GM19099 (cell line): ENCODE data around the gene THAP5.
A peak's percentile ranks its signal among the peaks of the same experiment; 100 is the strongest.

ENCODE experiments used
- POLR2A ChIP-seq: IDR thresholded peaks from 3 replicates; pipeline ENCODE4 v1.6.1; 2011; ENCODE audit warnings: low read depth; ENCODE audit not compliant: insufficient read length; ENCODE audit errors: extremely low read depth

The THAP5 gene

GRCh38 chr7:108569381-108570145 is at the start of gene THAP5, which contains the start of gene DNAJB9:
Gene THAP5 (minus strand): TSS chr7:108569706. CDS start chr7:108569569, 137 bp downstream.
Gene DNAJB9 (plus strand): TSS chr7:108569874. CDS start chr7:108571727, 1,853 bp downstream.
- peak; percentile 88 for TF ChIP-seq POLR2A

GRCh38 chr7:108618056-108618455 is 48.5 kb upstream of the THAP5 start:
- TF ChIP-seq POLR2A = no peak

DNA sequence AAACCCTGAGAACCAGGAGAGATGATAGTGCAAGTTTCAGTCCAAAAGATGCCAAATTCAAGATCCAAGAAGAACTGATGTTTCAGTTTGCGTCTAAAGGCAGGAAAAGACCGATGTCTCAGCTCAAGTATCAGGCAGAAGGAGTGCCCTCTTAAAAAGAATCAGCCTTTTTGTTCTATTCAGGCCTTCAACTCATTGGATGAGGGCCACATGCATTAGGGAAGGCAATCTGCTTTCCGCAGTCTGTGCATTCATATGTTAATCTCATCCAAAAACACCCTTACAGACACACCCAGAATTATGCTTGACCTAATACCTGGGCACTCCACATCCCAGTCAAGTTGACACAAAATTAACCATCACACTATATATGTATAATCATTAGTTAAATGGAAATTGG is 45.4 kb upstream of the THAP5 start:
- no peak for TF ChIP-seq POLR2A

DNA sequence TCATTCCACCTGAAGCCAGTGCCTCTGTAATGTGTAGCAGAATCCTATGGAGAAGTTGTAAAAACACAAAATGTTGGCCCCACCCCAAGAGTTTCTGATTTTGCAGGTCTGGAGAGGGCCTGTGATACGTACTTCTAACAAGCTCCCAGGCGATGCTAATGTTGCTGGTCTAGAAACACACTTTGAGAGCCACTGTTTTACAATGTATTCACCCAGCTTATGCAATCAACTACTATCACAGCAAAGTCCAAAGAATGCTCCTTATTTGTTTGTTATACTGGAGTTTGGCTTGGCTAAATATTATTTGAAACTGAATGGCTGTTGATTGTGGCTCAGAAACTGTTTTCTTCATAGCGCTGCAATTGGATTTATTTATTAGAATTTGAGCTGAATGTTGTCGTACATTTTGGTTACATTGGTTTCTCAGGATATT is 44.5 kb upstream of the THAP5 start:
- TF ChIP-seq POLR2A = no peak

DNA sequence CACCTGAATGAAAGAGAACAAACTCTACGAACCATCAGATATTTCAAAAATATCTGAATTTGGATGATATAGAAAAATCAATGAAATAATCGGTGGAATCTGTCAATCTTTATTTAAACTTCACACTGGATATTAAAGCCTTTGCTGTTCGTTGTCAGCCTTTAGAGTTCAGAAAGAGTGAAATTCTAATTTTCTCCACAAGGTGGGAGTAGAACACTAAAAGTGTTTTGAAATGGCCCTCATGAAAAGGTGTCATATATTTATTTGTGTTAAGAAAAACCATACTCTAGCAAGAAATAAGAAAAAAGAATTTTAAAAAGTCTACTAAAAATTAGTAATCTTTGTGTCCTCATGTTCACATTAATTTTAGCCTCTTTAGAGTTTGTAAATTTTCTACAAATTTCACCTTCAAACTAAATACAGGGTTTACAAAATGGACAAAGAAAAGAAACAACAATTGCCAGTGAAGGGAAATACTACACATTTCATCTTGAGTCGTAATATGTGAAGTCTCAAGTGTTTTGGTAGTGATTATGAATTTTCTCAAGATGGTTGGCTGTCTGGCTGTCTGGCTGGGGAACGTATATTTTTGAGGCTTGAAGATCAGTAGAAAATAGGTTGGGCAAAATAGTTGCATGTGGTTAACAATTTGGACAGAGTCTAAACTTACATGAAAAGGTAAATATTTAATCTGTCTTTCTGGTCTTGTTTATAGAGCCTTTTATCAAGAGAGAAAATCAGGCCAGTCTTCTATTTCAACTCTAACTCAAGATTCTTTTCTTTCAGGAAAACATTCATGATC is 43.8 kb upstream of the THAP5 start:
- no peak for TF ChIP-seq POLR2A

DNA sequence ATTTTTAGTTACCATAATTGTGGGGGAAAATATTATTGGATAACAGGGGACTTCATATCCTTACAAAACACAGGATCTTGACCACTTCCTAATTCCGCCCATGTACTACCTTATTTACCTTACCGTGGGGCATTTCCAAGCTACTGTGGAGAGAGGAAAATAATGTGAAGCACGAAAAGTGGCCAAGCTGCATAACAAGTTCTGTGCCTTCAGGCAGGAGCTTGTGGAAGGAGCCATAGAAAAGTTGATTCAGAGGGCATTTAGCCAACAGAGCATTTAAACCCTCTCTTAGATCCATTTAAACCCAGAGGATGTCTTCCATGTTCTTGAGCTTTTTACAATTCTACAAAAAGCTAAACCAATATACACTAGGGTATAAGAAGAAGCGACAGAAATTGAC is 41.8 kb upstream of the THAP5 start:
- no peak for TF ChIP-seq POLR2A

DNA sequence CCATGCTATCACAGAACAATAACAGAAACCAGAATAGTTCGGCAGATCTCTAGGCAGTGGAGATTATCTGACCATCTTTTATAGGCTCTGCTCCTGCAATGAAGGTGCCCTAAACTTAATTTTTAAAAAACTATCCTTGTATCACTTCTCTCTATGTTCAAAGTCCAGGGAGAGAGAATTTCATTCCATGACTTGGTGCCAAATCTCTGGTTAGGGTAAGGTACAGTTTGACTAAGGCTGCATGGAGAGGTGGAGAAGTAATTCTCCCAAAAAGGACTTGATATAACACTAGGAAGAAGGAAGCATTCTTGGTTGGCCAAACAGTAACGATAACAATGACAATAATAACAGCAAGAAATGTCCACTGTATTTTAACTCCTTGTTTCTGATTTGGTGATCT is 40.1 kb upstream of the THAP5 start:
- no peak for TF ChIP-seq POLR2A

DNA sequence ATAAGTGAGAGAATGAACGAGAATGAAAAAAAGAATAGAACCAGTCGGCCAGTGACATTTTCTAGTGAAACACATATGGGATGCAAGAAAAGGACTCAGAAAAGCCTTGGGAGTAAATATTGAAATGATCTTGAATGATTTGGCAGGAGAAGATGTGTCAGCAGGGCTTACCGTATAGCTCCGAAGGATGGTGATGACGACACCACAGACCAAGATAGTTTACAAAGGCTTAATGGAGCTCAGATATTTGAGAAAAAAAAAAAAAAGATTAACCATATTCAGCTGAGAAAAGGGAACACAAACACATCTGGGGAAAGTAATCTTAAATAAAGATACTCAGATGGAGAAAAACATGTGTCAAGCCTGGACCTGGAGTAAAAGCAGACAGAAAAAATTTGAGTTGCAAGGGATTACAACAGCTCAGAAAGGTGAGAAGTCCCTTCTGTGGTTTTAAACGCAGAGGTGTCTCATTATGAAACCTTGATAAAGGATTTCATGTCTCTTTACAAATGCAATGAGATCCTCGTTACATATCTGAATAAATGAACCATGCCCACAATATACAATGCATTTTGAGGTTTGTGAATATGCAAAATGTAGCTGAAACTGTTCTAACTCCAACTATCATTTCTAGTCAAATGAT is 36.2 kb upstream of the THAP5 start:
- no peak for TF ChIP-seq POLR2A

DNA sequence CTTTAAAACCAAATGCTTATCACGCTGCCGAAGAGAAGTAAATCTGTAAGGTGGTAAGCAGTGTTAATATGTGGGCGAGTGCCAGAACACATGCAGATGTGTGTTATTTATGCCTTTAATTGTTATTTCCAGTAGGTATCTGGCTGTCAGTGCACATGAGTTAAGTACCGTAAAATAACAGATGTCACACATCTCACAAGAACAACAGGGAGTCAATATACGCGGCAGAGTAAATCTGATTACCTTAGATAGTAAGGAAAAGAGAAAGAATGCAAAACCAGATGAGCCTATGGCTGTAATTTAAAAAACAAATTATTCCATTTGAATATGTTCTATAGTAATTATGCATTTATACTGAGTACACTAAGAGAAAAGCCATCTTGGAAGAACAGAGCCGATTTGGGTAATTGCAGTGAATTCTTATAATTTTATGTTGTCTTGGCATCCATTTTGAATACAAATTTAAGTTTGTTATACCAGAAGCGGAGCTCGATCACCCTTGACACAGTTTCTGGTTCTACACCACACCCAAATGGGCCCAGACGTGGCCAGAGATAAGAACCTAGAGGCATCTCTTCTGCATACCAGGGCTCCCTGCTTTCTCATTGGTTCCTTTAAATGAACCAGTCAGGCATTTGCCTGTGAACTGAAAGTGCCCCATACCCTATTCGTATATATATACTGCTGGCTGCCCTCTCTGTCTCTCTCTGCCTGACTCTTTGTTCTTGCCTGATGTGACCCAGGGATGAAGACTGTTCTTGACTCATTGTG is 35.0 kb upstream of the THAP5 start:
- no peak for TF ChIP-seq POLR2A

DNA sequence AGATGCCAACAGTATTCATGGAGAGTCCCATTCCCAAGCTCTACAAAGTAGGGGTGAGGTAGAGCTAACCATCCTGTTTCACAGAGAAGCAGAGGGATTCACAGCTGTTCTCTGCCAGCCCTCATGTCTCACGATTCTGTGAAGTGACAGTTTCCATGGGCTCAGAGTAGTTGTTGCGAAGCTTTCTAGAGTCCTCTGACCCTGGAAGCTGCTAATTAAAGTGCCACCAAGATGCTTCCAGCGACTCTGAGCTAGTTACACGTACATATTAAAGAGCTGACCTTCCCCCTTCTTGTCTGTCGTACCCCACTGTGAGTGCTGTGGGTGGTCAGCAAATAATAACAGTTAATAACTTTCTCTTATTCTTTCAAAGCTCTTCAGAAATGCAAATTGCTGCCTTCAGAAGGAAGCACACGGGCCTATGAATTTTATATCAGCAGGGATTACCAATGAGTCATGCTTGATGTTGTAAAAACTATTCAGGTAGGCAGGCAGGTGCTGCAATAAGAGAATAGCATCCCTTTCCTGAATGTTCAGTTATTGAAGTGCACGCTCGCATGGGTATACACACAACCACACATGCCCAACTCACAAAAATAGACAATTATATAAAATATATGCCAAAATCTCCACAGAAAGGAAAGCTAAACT is 34.3 kb upstream of the THAP5 start:
- no peak for TF ChIP-seq POLR2A

DNA sequence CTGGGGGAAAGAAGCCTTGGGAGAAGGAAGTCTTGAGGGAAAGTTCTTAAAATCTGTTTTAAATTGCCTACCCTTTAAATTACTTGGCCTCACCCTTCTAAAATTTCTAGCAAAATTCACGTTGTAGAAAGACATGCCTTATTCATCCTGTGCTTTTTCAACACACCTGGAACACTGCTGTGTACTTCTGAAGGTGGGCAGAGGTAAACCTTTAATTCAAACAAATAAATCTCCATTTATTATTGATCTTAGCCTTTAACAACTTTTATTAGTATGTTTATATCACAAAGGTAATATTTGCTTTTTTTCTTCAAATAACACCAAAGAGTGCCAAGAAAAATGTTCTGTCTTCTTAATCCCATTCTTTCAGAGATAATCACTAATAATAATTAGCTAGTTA is 30.9 kb upstream of the THAP5 start:
- TF ChIP-seq POLR2A = no peak

DNA sequence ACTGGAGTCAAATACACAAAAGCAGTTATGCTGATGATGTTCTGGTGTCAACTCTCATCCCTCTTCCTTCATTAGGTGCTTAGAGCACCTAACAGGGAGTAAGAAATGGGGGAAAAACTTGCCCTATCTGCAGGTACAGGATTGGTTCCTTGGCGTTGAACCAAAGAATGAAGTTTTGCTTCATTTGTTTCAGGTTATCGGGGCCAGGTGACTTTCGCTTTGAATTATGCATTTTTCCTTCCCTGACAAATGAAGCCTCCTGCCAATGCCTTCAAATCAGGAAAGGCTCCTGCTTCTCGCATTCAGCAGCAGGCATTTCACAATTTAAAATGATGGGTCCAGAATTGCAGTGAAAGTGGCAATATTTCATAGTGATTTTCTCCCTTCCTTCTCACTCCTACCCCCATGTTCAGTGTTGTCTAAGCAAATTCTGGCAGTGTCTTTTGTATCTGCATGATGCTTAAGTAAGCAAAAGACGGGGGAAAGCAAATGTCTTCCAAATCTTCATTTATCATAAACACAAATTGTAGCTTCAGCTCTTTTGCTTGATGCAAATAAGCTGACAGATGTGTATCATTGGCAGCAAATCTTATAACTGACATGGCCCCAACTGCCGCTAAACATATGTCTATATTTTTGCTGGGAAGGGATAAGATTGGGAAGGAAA is 29.5 kb upstream of the THAP5 start:
- TF ChIP-seq POLR2A = no peak

- TF ChIP-seq POLR2A = no peak
Observed at GRCh38 chr7:108598153-108598552, 28.6 kb upstream of the THAP5 start.

GRCh38 chr7:108596560-108596959 is 27.1 kb upstream of the THAP5 start:
- TF ChIP-seq POLR2A = no peak

DNA sequence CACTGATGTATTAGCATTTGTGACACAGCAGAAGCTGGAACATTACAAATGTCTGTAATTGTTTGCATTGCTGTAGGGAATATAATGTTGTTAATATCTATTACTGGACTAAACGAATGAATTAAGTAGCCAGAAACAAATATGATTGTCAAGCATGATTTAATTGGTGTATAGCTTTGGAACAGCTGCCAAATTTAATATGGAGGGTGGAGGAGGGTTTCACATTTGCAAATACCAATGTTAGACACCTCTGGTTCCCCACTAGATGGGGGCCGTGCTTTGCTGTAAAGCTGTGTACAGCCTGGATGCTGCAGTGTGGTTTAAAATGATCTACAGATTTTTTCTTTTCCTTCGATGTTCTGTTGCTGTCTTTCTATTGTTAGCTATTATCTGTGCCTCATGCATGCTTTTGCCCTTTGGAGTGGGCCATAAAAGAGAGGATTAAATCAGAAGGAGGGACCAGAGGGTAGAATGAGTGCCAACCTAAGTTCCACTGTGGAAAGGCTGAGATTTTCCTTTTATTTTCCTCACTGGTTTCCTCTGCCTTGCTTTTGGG is 23.2 kb upstream of the THAP5 start:
- no peak for TF ChIP-seq POLR2A
